HG03432 (cell line): ENCODE results near the gene GANC.

Experiments
- ATAC-seq: cut with Tn5 transposase; IDR thresholded peaks from one replicate; pipeline ENCODE4 v1.9.1; 2021; ENCODE audit warnings: mild to moderate bottlenecking, moderate library complexity; ENCODE audit not compliant: unreplicated experiment

The GANC gene

GRCh38 chr15:42374810-42375209 is 101.8 kb downstream of the GANC start:
- ATAC-seq: no peak

GRCh38 chr15:42375252-42375651 is 102.3 kb downstream of the GANC start:
- no peak for ATAC-seq

DNA sequence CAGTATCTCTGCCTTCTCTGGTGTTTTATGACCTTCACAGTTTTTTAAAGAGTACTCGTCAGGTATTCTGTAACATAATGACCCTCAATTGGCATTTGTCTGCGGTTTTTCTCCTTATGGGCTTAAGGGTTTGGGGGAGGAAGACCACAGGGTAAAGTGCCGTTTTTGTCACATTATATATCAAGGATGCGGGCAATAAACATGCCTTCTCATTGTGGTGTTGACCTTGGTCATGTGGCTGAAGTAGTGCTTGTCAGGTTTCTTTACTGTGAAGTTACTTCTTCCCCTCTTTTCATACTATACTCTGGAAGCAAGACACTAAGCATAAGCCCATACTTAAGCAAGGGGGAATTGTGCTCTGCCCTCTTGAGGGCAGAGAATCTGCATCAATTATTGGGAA is 102.9 kb downstream of the GANC start:
- no peak for ATAC-seq

DNA sequence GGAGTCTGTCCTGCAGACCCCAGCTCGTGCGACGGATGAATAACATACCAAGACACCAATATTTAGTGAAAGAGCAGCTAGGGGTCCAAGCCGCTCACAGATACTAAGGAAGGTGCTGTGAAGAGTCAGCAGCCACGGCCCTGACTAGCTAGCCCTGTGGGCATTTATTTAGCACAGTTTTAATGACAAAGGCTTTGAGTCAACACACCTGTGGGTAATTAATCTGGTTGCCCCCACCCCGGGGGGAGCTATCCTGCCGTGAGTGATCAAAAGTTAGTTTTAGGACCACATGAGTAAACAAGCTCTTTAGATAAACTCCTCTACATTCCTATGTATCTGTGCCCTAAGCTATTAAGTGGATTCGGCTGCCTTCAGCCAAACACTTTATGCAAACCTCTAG is 105.0 kb downstream of the GANC start:
- no peak for ATAC-seq

- no peak for ATAC-seq
These were observed 111.6 kb downstream of the GANC start for GRCh38 chr15:42384597-42384996.

DNA sequence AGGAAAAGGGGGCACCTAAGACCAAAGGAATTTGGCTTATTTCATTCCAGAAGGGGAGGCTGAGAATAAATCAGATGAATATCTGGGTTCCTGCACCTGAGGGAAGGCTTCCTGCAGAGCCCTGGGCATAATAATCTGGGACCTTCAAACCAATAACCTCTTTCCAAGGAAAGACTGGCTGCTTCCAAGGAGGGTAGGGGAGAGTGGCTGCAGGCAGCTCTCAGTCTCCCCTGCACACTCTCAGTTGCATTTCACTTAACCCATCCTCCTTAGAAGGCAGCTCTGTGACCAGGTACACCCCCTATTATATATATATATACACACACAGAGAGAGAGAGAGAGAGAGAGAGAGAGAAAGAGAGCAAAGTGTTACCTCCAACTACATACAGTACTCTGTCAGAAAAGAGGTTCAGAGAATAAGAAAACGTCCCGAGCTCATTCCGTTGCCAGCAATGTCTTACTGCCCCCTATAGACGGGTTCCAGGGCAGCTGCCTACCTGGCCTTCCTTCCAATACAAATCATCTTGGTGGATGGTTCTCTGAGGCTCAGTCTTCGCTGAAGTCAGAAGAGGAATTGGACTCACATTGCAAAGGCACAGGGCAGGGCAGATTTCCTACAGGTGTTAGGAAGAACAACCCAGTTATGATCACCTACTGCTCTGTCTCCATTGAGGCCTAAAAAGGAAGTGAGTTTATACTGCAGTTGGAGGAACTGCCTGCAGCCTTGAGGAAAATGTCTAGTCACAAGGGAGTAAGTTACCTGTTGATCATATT is 112.4 kb downstream of the GANC start:
- no peak for ATAC-seq

GRCh38 chr15:42385980-42386700 is 113.1 kb downstream of the GANC start:
- no peak for ATAC-seq

DNA sequence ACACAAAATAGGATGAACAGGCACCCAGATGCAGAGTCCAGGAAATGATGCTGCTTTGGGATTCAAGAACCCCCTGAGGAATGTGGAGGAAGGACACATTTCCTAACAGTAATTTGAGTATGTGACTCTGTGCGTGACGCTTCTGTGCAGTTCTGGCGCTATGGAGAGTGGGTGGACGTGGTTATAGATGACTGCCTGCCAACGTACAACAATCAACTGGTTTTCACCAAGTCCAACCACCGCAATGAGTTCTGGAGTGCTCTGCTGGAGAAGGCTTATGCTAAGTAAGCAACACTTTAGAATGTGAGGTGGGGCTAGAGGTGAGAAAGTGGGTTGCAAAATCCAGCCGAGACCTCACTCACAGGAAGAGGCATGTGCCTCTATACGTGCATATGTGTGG is 114.6 kb downstream of the GANC start:
- no peak for ATAC-seq

GRCh38 chr15:42392309-42393024 is 119.5 kb downstream of the GANC start:
- ATAC-seq: no peak

GRCh38 chr15:42394106-42394505 is 121.1 kb downstream of the GANC start:
- no peak for ATAC-seq

DNA sequence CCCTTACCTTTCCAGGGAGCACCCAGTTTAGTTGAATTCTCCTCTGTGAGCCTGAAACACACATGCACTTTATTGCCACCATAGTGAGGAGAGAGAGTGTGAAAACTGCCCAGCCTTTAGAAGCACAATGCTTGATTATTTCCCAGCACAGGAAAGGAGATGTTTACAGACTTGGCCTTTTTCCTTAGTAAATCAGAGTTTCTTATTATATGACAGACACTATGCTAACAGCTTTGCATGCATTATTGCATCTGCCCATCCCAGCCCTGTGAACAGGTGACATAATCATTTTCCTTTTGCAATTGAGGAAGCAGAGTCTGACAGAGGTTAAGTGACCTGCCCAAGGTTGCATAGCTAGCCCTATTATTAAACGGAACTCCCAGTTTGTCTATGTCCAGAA is 122.8 kb downstream of the GANC start:
- no peak for ATAC-seq

DNA sequence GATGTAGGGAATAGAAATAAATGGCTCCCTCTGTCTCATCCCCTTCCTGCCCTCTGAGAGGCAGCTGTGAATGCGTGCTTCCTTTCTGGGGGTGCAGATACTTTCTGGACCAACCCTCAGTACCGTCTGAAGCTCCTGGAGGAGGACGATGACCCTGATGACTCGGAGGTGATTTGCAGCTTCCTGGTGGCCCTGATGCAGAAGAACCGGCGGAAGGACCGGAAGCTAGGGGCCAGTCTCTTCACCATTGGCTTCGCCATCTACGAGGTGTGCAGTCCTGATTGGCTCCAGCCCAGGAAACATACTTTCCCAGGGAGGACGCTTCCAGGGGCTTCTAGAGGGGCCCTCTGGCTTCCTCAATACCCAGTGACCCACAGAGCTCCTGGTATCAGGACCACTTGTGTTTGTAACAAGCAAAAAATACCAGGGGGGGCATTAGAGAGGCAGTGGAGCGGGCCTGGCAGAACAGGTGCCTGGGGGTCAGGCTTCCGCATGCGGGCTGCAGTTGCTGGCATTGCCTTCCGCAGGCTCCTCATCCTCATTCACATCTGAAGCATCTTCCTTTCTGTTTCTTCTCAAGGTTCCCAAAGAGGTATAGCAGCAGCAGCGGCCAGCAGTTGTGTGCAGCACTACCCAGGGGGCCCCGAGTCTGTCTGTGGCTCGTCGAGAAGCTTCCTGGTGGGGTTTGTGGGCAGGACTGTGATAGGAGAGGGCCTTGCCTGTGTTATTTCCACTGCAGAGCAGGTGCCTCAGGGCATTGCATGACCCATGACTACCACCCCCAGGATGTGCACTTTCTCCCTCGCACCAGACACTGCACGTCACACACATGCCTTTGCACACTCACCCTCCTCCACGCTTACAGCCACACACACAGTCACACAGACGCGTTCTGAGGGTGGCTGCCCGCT is 128.8 kb downstream of the GANC start:
- ATAC-seq: no peak

- no peak for ATAC-seq
These were observed 129.6 kb downstream of the GANC start for GRCh38 chr15:42402455-42403205.

- ATAC-seq: no peak
These were observed 130.4 kb downstream of the GANC start for GRCh38 chr15:42403389-42403788.

DNA sequence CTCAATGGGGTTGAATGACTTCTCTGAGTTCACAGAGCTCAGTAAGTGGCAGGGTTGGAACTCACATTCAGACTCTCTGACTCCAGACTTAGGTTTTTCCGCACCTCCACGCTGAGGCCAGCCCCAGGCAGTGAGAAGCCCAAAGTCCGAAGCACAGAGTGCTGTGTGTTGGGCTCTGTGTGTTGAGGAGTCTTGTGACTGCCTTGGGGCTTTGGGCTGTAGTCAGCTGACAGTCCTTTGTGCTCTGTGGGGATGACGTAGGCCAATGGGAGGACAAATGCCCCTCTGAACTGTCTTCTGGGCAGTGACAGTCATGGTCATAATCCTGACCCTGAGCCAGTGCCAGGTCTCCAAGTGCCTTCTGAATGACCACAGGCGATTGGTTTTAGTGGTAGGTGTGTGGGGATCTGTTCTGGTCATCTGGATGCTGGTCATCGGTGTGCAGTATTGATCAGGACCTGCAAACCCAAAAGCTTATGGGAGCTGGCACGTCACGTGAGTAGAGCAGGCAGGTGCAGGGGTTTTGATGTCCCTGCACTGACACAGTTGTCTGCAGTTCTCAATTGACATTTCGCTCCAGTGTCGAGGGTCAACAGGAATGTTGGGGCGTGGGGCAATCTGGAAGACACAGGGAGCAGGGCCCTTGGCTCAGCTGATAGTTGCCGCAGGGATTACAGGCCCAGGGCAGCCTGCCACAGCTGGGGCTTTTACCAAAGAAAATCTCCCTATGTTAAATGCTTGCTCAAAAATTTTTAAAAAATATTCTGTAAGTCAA is 131.6 kb downstream of the GANC start:
- no peak for ATAC-seq

GRCh38 chr15:42405863-42406482 is 133.0 kb downstream of the GANC start:
- ATAC-seq: no peak
